Sigmoid colon (tissue), 4 donors: ENCODE results near the gene CLK1.

Experiments
- POLR2A ChIP-seq, 2 donors: fragments of 450-650 bp; IDR thresholded peaks; one replicate each; pipeline ENCODE4 v1.6.1; 2016; ENCODE audit warnings: antibody characterized with exemption in 2 of 2, mild to moderate bottlenecking in 2 of 2, moderate library complexity in 2 of 2
- POLR2AphosphoS5 ChIP-seq, 4 donors: sonication (generic); formaldehyde crosslinking; IDR thresholded peaks; one replicate each; pipeline ENCODE4 v1.6.1; 2017; ENCODE audit warnings: antibody characterized with exemption in 4 of 4
- TF ChIP-seq, protein P1 (sequence below), 4 experiments: fragments of 450-650 bp in 3 of 4; fragments of 200-600 bp in 1 of 4; IDR thresholded peaks; one replicate each; pipeline ENCODE4 v1.5.1; 2016 to 2019; ENCODE audit warnings: antibody characterized with exemption in 4 of 4, mild to moderate bottlenecking in 3 of 4, moderate library complexity in 2 of 4

DNA sequence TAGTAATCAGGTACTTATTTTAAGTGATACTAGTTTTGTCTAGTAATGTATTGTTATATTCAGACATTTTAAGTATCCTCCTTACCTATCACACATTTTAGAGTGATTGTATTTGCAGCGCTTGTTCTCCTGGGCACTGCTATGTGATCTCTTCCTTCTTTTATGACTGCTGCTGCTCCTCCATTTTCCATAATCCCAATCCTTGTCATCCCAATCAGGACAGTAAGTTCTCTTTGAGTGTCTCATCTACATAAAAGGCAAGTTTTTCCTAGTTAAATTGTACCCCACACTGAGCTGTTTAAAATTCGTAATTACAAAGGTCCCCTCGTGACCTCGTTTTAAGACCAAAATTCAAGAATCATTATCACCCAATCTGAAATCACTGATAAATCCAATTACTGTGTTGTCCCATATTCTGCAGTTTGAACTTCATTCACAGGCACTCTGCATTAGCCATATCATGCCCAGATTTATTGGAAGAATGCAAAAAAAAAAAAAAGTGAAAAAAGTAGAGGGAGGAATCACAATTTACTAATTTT lies 2.8 kb downstream of the CLK1 start:
- TF ChIP-seq, protein P1, sequence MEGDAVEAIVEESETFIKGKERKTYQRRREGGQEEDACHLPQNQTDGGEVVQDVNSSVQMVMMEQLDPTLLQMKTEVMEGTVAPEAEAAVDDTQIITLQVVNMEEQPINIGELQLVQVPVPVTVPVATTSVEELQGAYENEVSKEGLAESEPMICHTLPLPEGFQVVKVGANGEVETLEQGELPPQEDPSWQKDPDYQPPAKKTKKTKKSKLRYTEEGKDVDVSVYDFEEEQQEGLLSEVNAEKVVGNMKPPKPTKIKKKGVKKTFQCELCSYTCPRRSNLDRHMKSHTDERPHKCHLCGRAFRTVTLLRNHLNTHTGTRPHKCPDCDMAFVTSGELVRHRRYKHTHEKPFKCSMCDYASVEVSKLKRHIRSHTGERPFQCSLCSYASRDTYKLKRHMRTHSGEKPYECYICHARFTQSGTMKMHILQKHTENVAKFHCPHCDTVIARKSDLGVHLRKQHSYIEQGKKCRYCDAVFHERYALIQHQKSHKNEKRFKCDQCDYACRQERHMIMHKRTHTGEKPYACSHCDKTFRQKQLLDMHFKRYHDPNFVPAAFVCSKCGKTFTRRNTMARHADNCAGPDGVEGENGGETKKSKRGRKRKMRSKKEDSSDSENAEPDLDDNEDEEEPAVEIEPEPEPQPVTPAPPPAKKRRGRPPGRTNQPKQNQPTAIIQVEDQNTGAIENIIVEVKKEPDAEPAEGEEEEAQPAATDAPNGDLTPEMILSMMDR (IDR thresholded peaks at IDR 0.05): no peak
- TF ChIP-seq POLR2AphosphoS5 (IDR thresholded peaks at IDR 0.05) (no peak), POLR2A (IDR thresholded peaks at IDR 0.05) (no peak)
